Measurements from ENCODE around the gene MAN2A1.
"Not testable (repeated sequence)": the region's sequence is repeated elsewhere in the genome, so short reads cannot be mapped to it uniquely, and the experiment has no call there.

MAN2A1 gene

DNA sequence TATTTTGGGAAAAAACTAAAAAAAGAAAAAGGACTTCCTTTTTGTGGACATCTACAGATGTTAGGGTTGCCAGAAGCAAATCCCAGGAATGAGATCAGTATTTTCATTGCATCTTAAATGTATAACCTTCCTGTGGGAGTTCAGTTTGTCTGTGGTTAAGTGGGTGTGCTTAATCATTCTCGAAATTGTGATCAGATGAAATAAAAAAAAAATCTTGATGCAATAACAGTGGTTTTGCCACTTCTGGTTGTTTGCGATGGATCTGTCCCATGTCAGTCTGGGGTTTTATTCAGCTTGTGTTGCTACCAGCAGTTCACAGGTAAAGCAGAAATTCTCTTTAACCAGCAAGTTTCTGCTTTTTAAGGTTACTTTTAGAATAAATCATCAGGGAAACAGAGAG lies 179.0 kb downstream of the MAN2A1 start:
- DNase-seq (ENCODE audit: low read depth in 2 of 2) = no peak

DNA sequence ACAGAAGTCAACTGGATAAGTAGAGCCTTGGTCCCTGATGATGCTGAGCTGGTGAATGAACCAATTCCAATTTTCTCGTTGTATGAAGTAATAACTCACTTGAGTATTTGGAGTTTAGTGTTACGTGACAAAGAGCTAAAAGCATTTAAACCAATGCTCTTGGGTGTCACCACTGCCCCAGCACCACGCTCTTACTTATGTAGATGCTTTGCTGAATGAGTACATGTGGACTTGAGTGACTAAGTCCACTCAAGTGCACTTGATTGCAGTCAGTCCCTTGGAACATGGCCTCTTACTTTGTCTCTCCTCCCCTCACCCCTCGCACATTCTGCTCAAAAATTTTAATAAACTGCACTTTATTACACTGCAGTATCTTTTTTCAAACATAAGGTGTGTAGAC lies 184.0 kb downstream of the MAN2A1 start:
- no peak for DNase-seq (ENCODE audit: low read depth in 2 of 2)

DNA sequence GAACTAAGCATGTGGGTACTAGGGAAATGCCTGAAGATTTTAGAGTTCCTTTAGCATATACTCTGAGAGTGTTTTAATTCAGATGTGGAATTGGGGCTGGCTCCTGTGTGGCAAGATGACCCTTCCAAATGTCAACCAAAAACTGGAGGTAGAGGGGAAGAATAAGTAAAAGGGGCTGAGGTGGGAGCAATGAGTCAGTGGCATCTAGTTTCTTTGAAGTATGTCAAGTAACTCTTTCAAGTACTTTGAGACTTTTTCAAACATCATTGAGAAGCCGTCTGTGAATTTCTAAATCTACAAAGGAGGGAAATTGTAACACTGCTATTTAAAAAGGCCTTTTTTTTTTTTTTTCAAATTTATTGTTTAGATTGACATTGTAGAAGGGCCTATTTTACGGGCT lies 184.4 kb downstream of the MAN2A1 start:
- DNase-seq (ENCODE audit: low read depth in 2 of 2) = no peak

DNA sequence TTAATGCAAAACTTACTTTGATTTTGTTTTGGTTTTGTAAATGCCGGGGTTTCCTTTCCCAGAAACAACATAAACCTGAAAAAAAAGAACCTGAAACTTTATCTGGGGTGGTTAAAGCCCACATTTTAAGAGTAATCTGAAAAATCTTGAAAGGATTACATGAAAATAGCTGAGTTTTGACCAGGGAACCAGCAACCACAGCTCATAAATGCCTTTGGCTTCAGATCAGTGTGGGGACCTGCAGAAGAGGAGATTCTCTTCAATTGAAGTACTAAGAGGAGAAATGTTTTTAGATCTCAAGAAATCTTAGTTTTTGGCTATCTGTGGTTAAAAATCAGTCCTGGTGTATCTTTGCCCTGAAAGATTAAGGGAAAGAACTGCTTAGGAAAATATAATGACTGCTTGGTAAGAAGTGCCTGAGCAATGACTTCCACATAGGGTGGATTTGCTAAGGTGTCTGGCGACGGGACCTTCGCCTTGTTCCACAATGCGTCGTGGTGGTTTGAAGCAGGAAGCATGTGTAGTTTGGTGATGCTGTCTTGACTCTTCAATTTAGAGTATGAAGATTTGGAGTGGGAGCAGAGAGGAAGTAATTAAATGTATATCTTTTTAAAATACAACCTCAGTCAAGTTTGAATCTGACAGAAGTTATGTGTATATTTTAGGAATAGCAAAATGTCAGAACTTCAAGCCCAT lies 186.5 kb downstream of the MAN2A1 start:
- DNase-seq (ENCODE audit: low read depth in 2 of 2) = no peak

DNA sequence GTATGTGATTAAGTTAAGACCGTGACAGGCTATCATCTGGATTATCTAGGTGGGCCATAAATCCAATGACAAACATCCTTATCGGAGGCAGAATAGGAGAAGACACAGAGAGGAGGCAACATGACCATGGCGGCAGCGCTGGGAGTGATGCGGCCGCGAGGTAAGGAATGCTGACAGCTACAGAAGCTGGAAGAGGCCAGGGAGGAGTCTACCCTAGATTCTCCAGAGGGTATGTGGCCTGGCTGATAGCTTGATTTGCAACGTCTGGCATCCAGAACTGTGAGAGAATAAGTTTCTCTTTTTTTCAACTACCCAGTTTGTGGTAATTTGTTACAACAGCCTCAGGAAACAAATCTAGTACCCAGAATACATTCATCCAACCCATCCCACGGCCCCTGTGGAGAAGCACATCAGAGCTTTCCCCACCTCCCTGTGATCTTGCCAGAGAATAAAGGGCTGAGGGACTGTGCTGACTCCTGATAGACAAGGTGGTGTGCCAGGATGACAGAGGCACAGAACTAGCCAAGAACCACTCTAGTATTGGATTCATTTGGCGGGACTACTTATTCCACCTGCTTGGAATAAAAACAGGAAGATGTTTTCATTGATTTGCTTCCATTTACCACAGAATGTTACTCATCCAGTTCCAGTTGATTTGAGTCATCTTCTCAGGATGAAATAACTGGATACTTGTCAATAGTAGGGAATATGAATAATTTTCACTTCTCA lies 187.4 kb downstream of the MAN2A1 start:
- no peak for DNase-seq (ENCODE audit: low read depth in 2 of 2)

DNA sequence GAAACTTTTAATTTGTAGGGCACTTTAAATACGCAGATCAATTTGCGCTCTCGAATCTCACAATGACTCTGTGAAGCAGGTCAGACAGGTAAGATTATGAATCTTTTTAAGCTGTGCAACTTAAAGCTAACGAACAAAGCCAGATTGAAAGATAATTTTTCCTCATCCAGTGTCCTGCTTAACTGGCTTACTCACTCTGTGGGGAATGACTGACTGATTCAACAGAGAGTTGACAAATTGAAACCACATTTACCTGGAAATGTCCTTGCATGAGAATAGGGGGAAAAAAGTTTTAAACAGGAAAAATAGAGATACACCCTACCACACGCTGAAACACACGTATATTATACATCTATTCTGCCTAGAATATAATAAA lies 187.9 kb downstream of the MAN2A1 start:
- DNase-seq (ENCODE audit: low read depth in 2 of 2) = no peak

DNA sequence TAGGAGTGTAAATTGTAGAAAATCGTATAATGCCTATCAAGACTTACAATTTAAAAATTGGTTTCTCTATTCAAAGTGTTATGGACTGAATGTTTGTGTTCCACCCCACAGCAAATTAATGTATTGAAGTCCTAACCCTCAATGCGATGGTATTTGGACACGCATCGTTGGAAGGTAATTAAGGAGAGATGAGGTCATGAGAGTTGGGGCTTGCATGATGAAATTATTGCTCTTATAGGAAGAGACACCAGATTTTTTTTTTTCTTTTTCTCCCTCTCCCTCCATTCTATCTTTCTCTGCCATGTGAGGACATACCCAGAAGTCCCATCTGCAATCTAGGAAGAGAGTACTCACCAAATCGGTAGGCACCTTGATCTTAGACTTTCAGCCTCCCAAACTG lies 189.2 kb downstream of the MAN2A1 start:
- no peak for DNase-seq (ENCODE audit: low read depth in 2 of 2)

DNA sequence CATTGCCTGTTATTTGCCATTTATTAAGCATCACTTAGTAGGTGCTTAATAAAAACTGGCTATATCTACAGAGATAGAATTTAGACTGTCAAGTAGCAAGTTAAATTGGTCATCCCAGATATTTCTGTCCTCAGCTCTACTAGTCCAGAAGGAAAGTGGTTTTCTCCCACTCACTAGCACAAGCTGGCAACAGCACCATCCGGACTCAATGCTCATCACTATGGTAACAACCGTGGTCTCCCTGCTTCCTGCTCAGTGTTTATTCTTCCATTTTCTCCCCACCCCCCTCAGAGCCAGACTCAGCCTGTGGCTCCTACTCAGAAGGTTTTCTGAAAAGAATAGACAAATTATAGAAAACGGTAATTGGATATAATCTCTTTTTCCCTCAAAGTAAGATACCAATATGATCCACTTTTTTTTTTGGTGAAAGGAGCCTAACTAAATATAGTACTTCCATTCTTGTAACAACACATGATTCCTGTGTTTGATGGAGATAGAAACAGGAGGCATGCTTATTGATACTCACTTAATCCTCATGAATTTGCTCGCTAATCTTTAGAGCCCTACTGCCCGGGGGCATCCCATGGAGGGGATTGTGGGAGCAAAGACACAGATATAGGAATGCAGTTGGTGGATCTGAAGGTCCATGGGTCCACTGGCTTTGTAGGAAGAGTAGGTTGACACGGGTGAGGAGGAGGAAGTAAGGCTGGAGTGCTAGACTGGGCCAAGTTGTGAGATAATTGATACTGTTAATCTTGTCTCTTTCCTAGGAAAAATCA lies 191.4 kb downstream of the MAN2A1 start:
- DNase-seq (ENCODE audit: low read depth in 2 of 2) = no peak

DNA sequence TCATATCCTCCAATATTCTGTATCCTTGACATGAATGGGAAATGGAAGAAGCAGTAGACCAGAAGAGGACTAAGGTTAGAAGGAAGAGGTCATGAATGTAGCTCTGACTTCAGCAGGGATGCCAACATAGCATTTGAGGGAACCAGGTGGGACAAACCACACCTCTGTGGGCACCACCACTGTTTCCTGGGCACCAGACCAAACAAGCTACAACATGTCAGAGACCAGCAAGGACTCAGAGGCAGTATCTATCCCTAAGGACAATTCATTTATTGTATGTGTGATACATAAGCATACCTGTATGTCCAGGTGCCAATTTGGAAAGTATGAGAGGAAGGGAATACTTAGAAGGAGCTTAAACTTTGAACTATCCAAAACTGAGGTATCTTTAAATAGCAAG lies 192.8 kb downstream of the MAN2A1 start:
- no peak for DNase-seq (ENCODE audit: low read depth in 2 of 2)

DNA sequence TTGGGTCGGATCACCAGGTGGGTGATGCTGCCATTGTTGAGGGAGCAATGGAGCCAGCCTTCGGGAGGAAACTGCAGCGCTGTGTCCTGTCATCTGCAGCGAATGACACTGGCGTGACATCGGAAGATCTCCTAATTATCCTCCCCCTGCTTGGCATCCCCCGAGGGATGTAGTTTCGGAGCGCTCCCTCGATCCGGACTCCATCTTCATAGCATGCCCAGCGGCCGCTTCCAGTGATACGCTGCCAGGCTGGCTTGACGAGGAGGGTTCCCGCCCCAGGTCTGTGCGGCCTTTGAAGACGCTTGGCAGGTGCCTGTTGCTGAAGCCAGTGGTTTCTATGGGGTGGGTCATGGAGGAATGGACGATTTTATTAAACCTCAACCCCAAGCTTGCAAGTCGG lies 194.9 kb downstream of the MAN2A1 start:
- DNase-seq (ENCODE audit: low read depth in 2 of 2) = no peak

DNA sequence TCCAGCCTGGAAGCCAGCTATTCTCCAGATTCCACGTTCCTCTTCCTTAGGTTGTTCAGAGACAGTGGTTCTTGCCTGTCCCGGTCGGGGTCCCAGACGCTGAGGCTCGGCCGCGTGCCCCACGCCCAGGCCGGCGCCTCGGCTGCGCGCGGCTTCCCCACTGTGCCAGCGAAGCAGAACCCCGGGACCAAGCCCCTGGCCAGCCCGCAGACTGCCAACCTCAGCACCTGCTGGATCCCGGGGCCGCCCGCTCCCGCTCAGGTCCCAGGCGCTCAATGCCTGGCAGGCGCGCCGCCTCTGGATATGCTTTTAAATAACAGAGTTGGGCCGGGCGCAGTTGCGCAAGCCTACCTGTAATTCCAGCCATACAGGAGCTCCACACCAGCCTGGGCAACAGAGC lies 195.5 kb downstream of the MAN2A1 start:
- DNase-seq (ENCODE audit: low read depth in 2 of 2) = no peak

DNA sequence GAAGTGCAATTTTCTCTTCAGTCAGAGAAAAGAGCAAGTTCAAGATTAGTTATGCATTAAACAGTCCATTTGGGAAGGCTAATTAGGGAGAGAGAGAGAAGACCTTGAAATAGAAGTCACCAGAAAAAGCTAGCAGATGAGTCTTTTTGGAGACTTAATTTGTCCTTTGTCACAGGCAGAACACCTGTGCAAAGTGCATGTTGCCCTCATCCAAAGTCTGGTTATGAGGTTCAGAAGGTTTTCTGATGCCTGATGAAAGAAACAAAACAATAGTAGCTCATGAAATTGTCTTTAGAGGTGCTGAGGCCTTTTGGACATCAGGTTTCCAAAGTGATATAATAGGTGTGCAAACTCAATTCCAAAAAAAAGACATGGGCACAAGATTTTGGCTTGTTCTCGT lies 199.3 kb downstream of the MAN2A1 start:
- no peak for DNase-seq (ENCODE audit: low read depth in 2 of 2)

DNA sequence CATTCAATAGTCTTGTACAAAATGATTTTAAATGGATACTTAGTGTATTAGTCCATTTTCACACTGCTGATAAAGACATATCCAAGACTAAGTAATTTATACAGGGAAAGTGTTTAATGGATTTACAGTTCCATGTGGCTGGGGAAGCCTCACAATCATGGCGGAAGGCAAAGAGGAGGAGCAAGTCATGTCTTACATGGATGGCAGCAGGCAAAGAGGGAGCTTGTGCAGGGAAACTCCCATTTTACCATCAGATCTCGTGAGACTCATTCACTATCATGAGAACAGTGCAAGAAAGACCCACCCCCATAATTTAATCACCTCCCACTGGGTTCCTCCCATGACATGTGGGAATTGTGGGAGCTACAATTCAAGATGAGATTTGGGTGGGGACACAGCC lies 203.5 kb downstream of the MAN2A1 start:
- not testable (repeated sequence) for DNase-seq (ENCODE audit: low read depth in 2 of 2)

DNA sequence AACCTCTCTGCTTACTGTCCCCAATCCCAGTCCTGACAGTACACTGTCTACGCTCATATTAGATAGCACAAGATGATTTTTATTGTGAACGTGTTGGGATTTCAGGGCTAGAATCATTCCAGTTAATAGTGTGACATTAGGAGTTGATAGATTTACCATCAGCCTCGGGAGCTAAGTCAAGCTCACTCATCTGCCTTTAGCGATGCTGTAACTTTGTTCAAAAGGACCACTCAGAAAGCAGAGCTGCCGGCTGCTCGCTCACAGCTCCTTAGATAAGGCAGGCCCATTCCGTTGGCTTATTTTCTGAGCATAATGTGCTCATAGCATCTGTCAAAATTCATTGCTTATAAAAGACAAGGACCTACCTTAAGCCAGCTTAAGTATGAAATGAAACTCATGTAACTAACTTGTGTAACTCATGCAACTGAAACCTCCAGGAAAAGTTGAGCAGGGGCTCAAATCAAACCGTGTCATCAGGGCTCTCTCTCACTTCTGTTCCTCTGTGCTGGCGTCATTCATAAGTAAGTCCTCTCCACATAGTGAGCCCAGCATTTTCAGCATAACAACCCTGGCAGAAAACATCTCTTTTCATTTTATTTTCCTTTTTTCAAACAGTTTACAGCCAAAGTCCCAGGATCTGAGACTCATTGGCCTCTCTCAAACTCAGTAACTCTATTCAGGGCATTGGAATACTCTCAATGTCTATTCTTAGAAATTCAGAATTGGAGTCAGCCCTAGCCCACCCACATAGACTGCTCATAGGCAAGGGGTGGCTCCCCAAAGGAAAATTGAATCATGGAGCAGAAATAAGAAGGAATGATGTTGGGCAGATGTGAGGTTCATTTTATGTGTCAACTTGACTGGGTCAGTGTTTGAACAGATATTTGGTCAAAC lies 208.8 kb downstream of the MAN2A1 start:
- DNase-seq (ENCODE audit: low read depth in 2 of 2) = no peak

DNA sequence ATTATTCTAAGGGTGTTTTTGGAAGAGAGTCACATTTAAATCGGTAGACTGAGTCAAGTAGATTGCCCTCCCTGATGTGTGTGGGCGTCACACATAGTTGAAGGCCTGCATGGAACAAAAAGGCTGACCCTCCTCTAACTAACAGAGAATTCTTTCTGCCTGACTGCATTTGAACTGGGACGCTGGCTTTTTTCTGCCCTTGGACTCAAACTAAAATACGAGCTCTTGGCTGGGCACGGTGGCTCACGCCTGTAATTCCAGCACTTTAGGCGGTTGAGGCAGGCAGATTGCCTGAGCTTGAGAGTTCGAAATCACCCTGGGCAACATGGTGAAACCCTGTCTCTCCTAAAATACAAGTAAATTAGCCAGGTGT lies 209.4 kb downstream of the MAN2A1 start:
- no peak for DNase-seq (ENCODE audit: low read depth in 2 of 2)

DNA sequence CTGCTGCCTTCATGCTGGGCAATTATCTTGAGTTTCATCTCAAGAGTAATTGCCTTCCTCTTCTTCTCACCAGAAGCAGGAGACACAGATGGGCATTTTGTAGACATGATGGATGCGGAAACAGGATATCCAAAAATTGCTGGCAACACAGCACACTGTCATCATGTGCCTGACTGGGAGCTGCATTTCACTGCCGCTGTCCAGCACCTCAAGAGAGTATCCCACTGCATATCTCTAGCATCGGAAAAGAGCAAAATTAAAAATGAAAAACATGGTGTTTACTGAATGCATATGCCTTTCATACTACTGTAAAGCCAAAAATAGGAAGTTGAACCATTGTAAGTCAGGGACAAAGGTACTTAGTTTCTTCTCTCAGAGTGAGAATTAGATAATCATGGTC lies 210.7 kb downstream of the MAN2A1 start:
- DNase-seq (ENCODE audit: low read depth in 2 of 2) = no peak

DNA sequence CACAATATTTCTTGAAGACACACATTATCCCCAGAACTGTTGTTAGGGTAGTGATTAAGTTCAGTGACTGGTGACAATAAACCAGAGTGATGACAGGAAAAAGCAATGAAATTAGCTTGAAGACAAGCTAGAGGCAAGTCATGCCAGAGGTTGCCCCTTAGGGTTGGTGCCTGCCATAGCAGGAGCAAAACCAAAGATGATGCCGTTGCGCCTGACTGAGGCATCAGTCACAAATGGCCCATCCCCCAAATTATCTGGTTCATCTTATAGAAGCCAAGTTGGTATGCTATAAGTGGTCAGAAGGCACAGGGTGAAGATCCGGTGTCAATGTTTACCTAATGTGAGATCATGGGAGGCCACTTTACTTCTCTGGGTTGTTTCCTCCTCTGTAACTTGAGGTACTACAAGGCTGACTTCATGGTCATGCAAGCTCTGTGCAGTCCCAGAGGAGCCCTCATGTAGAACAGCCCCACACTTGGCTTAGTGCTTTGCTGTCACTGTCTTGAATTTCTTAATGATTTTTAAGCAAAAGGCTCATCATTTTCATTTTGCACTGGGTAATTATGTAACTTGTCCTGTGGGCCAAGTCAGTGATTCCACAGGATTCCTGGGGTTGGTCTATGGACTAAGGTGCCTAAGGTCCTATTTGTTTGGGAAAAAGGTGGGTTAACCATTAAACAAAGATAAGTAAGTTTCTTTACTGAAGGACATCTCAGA lies 211.3 kb downstream of the MAN2A1 start:
- DNase-seq (ENCODE audit: low read depth in 2 of 2) = no peak

DNA sequence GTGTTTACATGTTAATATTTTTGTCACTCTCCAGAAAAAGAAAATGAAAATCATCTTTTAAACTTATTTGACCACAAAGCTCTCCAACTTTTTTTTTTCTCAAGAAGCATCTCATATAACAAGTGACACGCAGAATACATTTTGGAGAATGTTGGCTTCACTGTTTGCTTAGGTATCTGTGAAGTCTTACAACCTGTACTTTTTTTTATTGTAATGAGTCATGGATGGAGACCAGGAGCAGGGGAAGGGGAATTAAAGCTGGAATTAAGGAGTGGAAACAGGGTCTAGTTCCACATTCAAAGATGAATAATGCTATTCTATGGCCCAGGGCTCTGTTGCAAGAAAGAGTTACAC lies 211.9 kb downstream of the MAN2A1 start:
- DNase-seq (ENCODE audit: low read depth in 2 of 2) = no peak

DNA sequence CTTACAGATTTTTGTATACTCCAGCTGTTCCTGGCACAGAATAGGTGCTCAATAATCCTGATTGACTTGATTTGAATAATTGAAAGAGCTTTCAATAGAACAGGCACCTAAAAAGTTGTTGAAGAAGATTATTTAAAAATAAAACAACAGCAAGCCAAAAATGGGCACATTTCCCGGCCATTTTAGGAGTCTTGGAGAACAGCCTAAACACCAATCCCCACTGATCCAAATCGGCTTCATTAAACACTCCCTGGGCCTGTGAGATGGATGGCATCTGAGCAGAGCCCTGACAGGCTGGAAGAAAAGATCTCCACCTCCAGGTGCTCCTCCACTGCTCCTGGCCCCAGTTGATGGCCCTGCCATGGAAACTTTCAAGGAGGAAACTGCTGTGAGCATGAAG lies 213.3 kb downstream of the MAN2A1 start:
- no peak for DNase-seq (ENCODE audit: low read depth in 2 of 2)

DNA sequence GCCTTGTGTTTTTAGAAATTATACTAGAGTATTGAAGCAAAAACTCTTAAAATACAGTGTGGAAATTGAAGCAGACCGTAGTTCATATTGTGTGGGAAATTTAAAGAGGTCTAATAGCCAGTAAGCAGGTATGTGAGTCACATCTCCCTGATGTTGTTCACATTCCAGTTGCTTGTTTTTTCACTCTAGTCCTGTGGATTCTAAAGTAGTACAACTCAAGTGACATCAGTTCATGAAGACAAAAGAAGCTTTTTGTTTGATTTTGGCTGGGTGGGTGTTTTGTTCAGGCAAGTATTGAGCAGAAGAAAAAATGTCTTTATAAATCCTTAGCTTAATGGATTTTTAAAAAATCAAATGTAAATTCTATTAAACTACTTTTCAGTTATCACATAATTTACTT lies 216.2 kb downstream of the MAN2A1 start:
- DNase-seq (ENCODE audit: low read depth in 2 of 2) = no peak

DNA sequence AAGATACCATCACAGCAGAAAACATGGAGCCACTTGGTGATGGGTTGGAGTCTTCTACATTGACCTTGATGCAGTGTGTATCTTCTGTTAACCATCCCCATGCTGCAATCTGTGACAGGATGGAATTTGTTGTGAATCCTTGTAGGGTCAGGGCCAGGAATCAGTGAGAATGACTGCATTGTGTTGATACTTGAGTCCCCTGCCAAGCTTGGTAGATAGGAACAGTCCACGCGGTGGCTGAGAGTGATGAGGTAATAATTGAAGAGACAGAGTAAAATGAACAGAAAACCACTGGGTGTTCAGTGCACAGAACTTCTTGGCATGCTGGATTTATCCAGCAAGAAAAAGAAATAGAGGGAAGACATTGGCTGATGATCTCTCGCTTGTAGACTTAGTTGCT lies 217.5 kb downstream of the MAN2A1 start:
- no peak for DNase-seq (ENCODE audit: low read depth in 2 of 2)

Measured in stimulated activated CD8-positive, alpha-beta memory T cell treated with anti-CD3 and anti-CD28 coated beads, Interleukin-7, amount 100 ng/mL, for 1 hour (primary cell).